HG03025 (cell line): Measurements from ENCODE around the gene SYNE4.
"Not testable (repeated sequence)": the region's sequence is repeated elsewhere in the genome, so short reads cannot be mapped to it uniquely, and the experiment has no call there.

ENCODE experiments used
- ATAC-seq: cut with Tn5 transposase; IDR thresholded peaks from one replicate; pipeline ENCODE4 v1.9.1; 2021; ENCODE audit warnings: mild to moderate bottlenecking, moderate library complexity; ENCODE audit not compliant: unreplicated experiment, low FRiP score

SYNE4 gene

GRCh38 chr19:35959040-35959967, 49.3 kb downstream of the SYNE4 start:
- no peak for ATAC-seq

GRCh38 chr19:35958660-35959039, 50.0 kb downstream of the SYNE4 start:
- ATAC-seq: no peak

DNA sequence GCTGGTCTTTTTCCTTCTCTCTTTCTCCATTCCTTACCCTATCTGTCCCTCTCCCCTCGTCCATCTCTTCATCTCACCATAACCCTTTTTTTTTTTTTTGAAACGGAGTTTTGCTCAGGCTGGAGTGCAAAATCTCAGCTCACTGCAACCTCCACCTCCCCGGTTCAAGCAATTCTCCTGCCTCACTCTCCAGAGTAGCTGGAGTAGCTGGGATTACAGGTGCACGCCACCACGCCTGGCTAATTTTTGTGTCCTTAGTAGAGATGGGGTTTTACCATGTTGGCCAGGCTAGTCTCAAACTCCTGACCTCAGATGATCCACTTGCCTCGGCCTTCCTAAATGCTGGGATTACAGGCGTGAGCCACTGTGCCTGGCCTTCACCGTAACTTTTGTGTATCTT, 51.2 kb downstream of the SYNE4 start:
- ATAC-seq: not testable (repeated sequence)

DNA sequence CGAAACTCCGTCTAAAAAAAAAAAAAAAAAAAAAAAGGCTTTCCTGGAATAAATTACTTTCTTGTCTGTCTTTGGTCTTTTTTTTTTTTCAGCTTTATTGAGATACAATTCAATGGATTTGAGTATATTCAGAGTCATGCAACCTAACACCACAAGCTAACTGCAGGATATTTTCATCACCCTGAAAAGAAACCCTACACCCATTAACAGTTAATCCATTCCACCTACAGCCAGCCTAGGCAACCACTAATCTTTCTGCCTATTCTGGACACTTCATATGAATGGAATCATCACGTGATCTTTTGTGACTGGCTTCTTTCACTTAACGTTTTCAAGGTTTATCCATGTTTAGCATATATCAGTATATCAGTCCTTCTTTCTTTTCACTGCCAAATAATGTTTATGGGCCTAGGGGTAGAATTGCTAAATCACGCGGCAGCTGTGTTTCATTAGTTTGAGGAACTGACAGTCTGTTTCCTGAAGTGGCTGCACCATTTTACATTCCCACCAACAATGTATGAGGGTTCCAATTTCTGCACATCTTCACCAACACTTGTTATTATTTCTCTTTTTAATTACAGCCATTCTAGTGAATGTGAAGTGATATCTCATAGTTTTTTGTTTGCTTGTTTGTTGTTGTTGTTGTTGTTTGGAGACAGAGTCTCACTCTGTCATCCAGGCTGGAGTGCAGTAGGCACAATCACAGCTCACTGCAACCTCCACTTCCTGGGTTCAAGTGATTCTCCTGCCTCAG, 52.6 kb downstream of the SYNE4 start:
- ATAC-seq: no peak
